Bronchial epithelial cell (primary cell): ENCODE results near the gene KIAA1191. TPM values are rescaled to one million over a fixed set of nuclear protein-coding genes. Genes with fewer than 3 reads are reported as not detected.
A peak's percentile ranks its signal among the peaks of the same experiment; 100 is the strongest.

Experiments
- DNase-seq: peaks from one replicate; pipeline ENCODE4 v3.0.0-alpha.2; 2010; ENCODE audit warnings: low read depth
- FAIRE-seq: peaks from 2 replicates; lab custom pipeline; 2011; peaks lifted over from hg19 to GRCh38; lab: Jason Lieb, UNC
- H3K27me3 ChIP-seq: 2 replicates; pipeline ENCODE4 v1.5.1; 2011; ENCODE audit warnings: low read length; ENCODE audit not compliant: control insufficient read depth, insufficient read depth
- H3K36me3 ChIP-seq: 2 replicates; pipeline ENCODE4 v1.5.1; 2011; ENCODE audit warnings: low read length; ENCODE audit not compliant: control insufficient read depth, insufficient read depth
- H3K4me3 ChIP-seq: 2 replicates; pipeline ENCODE4 v1.5.1; 2011; ENCODE audit warnings: mild to moderate bottlenecking, low read depth, low read length, control low read depth
- CTCF ChIP-seq: IDR thresholded peaks from 2 replicates; pipeline ENCODE4 v1.5.1; 2011; ENCODE audit warnings: mild to moderate bottlenecking, moderate library complexity, low read length, control low read depth, inconsistent platforms; ENCODE audit not compliant: insufficient read depth, severe bottlenecking
- total RNA-seq: library from RNA; depleted of rRNA; stranded (reverse); fragments of >200 nt; gene quantifications from 2 replicates; pipeline ENCODE4 v1.2.1, GENCODE V29; 2014

KIAA1191 gene
- total RNA-seq, 1 donor from 2014 or later = 54.2 TPM

GRCh38 chr5:176400382-176401156, 39.0 kb upstream of the KIAA1191 start:
- Histone ChIP-seq H3K36me3 (peaks cover 23% of the 10 kb centered on the region), H3K4me3 (no peak overlapping the region), H3K27me3 (no peaks in the 10 kb centered on the region)
- TF ChIP-seq CTCF = no peak
- DNase-seq (peak; percentile 53), FAIRE-seq (no peak)

GRCh38 chr5:176397736-176398420, 36.3 kb upstream of the KIAA1191 start:
- Histone ChIP-seq H3K27me3 (no peaks in the 10 kb centered on the region), H3K4me3 (no peak overlapping the region), H3K36me3 (peaks cover 29% of the 10 kb centered on the region)
- TF ChIP-seq CTCF = no peak
- DNase-seq (no peak), FAIRE-seq (no peak)

- TF ChIP-seq CTCF = no peak
- H3K4me3 ChIP-seq = no peak overlapping the region
- DNase-seq = no peak
- FAIRE-seq = no peak
- no peaks in the 10 kb centered on the region for H3K27me3 ChIP-seq
- H3K36me3 ChIP-seq = peaks cover 36% of the 10 kb centered on the region
Observed at GRCh38 chr5:176396330-176396729, 34.8 kb upstream of the KIAA1191 start.

GRCh38 chr5:176394881-176395675, 33.5 kb upstream of the KIAA1191 start:
- H3K4me3 ChIP-seq = no peak overlapping the region
- no peaks in the 10 kb centered on the region for H3K27me3 ChIP-seq
- DNase-seq = no peak
- FAIRE-seq = no peak
- no peak for TF ChIP-seq CTCF
- H3K36me3 ChIP-seq = peaks cover 37% of the 10 kb centered on the region

- H3K27me3 ChIP-seq = no peaks in the 10 kb centered on the region
- FAIRE-seq = no peak
- H3K36me3 ChIP-seq = peaks cover 36% of the 10 kb centered on the region
- DNase-seq = no peak
- no peak overlapping the region for H3K4me3 ChIP-seq
- no peak for TF ChIP-seq CTCF
Observed at GRCh38 chr5:176394096-176394495, 32.5 kb upstream of the KIAA1191 start.
